ENCODE results near the gene MAEA.

The MAEA gene

GRCh38 chr4:1358421-1359143 lies 68.9 kb downstream of the MAEA start:
- no peak overlapping the region for H3K4me2 ChIP-seq (ENCODE audit: low read depth, low read length, poor library complexity, severe bottlenecking)
- H3F3A ChIP-seq (ENCODE audit: low read depth) = no peaks in the 10 kb centered on the region
- H3K9me2 ChIP-seq (replicated peaks; ENCODE audit: low read depth, low read length) = no peaks in the 10 kb centered on the region
- no peaks in the 10 kb centered on the region for H3K4me1 ChIP-seq (ENCODE audit: insufficient read depth, low read length, poor library complexity, severe bottlenecking)
- no peak for TF ChIP-seq EZH2phosphoT487 (IDR thresholded peaks at IDR 0.05; ENCODE audit: borderline replicate concordance)
- H3K27me3 ChIP-seq (ENCODE audit: insufficient read depth, low read length, poor library complexity, severe bottlenecking) = no peaks in the 10 kb centered on the region
- H2AFZ ChIP-seq (ENCODE audit: low read length) = no peak overlapping the region
- H3K36me3 ChIP-seq (ENCODE audit: insufficient read depth, low read length) = no peaks in the 10 kb centered on the region; the same call in 1 of the 2 replicates
- no peaks in the 10 kb centered on the region for H3K79me2 ChIP-seq (ENCODE audit: insufficient read depth, low read length)
- H4K20me1 ChIP-seq (ENCODE audit: insufficient read depth, low read length, poor library complexity, severe bottlenecking) = no peaks in the 10 kb centered on the region
- H3K9ac ChIP-seq (ENCODE audit: low read depth, low read length, poor library complexity, severe bottlenecking) = no peak overlapping the region
- no peak overlapping the region for H3K4me3 ChIP-seq (ENCODE audit: low read length, poor library complexity, severe bottlenecking)
- H3K9me3 ChIP-seq (ENCODE audit: insufficient read depth, low read depth, low read length) = no peaks in the 10 kb centered on the region

- no peak overlapping the region for H2AFZ ChIP-seq (ENCODE audit: low read length)
- H3K4me3 ChIP-seq (ENCODE audit: low read length, poor library complexity, severe bottlenecking) = no peak overlapping the region
- no peaks in the 10 kb centered on the region for H3K79me2 ChIP-seq (ENCODE audit: insufficient read depth, low read length)
- no peak overlapping the region for H3K9ac ChIP-seq (ENCODE audit: low read depth, low read length, poor library complexity, severe bottlenecking)
- no peaks in the 10 kb centered on the region for H4K20me1 ChIP-seq (ENCODE audit: insufficient read depth, low read length, poor library complexity, severe bottlenecking)
- H3K36me3 ChIP-seq (ENCODE audit: insufficient read depth, low read length) = no peaks in the 10 kb centered on the region; the same call in 1 of the 2 replicates
- no peaks in the 10 kb centered on the region for H3K27me3 ChIP-seq (ENCODE audit: insufficient read depth, low read length, poor library complexity, severe bottlenecking)
- H3F3A ChIP-seq (ENCODE audit: low read depth) = no peaks in the 10 kb centered on the region
- no peaks in the 10 kb centered on the region for H3K9me3 ChIP-seq (ENCODE audit: insufficient read depth, low read depth, low read length)
- no peaks in the 10 kb centered on the region for H3K9me2 ChIP-seq (replicated peaks; ENCODE audit: low read depth, low read length)
- TF ChIP-seq CTCF (conservative IDR thresholded peaks at IDR 0.05; ENCODE audit: low read length) = no peak
- no peak for TF ChIP-seq EZH2phosphoT487 (IDR thresholded peaks at IDR 0.05; ENCODE audit: borderline replicate concordance)
- H3K4me1 ChIP-seq (ENCODE audit: insufficient read depth, low read length, poor library complexity, severe bottlenecking) = no peaks in the 10 kb centered on the region
- no peak overlapping the region for H3K4me2 ChIP-seq (ENCODE audit: low read depth, low read length, poor library complexity, severe bottlenecking)
Measured at GRCh38 chr4:1359144-1359501, 69.4 kb downstream of the MAEA start.

- no peaks in the 10 kb centered on the region for H3K27me3 ChIP-seq (ENCODE audit: insufficient read depth, low read length, poor library complexity, severe bottlenecking)
- H3K4me3 ChIP-seq (ENCODE audit: low read length, poor library complexity, severe bottlenecking) = no peak overlapping the region
- TF ChIP-seq CTCF (conservative IDR thresholded peaks at IDR 0.05; ENCODE audit: low read length) (no peak), EZH2phosphoT487 (IDR thresholded peaks at IDR 0.05; ENCODE audit: borderline replicate concordance) (no peak)
- H3K4me2 ChIP-seq (ENCODE audit: low read depth, low read length, poor library complexity, severe bottlenecking) = no peak overlapping the region
- H3K9me2 ChIP-seq (replicated peaks; ENCODE audit: low read depth, low read length) = no peaks in the 10 kb centered on the region
- H3K36me3 ChIP-seq (ENCODE audit: insufficient read depth, low read length) = no peaks in the 10 kb centered on the region; the same call in 1 of the 2 replicates
- no peaks in the 10 kb centered on the region for H3K79me2 ChIP-seq (ENCODE audit: insufficient read depth, low read length)
- no peaks in the 10 kb centered on the region for H3F3A ChIP-seq (ENCODE audit: low read depth)
- no peak overlapping the region for H2AFZ ChIP-seq (ENCODE audit: low read length)
- no peaks in the 10 kb centered on the region for H4K20me1 ChIP-seq (ENCODE audit: insufficient read depth, low read length, poor library complexity, severe bottlenecking)
- H3K9me3 ChIP-seq (ENCODE audit: insufficient read depth, low read depth, low read length) = no peaks in the 10 kb centered on the region
- no peaks in the 10 kb centered on the region for H3K4me1 ChIP-seq (ENCODE audit: insufficient read depth, low read length, poor library complexity, severe bottlenecking)
- no peak overlapping the region for H3K9ac ChIP-seq (ENCODE audit: low read depth, low read length, poor library complexity, severe bottlenecking)
Measured at GRCh38 chr4:1359976-1360375, 70.3 kb downstream of the MAEA start.

All from Loucy (cell line).